Stimulated activated CD8-positive, alpha-beta memory T cell treated with anti-CD3 and anti-CD28 coated beads, Interleukin-4, amount 100 ng/mL, for 48 hours (primary cell): ENCODE results near the gene DPYSL5.

Experiments used
- DNase-seq: peaks from one replicate; pipeline ENCODE4 v3.0.0-alpha.2; 2020

Gene DPYSL5

DNA sequence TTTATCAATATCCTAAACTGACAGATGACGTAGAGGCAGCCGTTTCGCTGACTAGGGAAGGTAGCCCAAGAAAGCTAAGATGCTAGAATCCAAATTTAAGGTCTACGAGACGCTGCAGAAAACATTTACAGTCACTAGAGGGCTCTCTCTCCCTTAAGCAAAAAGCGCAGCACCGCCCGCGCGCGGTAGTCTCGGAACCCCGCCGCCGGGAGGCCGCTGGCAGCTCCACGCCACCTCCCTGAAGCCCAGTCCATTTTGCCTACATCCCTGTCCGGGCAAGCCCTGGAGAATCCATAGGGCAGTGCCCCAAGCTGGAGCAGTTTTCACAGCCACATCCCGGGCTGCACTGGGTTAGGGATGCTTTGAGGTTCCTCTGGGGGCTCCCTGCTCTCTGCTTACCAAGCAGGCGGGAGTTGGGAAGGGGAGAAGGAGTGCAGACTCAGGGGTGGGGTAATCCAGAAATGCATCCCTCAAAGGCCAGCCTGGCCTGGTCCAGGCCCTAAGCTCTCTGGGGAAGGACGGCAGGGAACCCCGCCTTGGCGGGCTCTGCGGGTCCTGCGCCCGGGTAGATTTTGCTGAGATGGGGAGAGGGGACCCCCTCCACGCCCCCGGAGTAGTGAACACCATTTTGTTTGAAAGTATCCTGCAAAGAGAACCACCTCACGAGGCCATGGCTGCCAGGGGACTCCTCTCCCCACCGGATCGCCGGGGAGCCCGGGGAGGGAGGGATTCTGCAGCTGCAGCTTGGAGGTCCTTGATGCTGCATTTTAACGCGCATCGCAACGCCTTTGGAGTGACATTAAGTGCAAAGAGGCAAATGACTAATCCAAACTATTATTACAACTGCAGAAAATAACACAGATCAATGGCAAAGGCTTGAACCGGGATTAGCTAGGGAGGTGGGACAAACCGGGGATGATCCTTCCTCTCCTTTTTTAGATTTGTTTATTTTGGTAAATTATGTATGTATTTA, 1.3 kb upstream of the DPYSL5 start:
- peak; percentile 77 for DNase-seq

GRCh38 chr2:26847307-26847654, 651 bp upstream of the DPYSL5 start:
- no peak for DNase-seq

- peak; percentile 33 for DNase-seq
These were observed 564 bp downstream of the DPYSL5 start for GRCh38 chr2:26848336-26849055.

- DNase-seq = no peak
These were observed 1.4 kb downstream of the DPYSL5 start for GRCh38 chr2:26849056-26849999.

- DNase-seq = no peak
These were observed 2.1 kb downstream of the DPYSL5 start for GRCh38 chr2:26850000-26850431.

GRCh38 chr2:26850505-26850904, 2.6 kb downstream of the DPYSL5 start:
- no peak for DNase-seq

DNA sequence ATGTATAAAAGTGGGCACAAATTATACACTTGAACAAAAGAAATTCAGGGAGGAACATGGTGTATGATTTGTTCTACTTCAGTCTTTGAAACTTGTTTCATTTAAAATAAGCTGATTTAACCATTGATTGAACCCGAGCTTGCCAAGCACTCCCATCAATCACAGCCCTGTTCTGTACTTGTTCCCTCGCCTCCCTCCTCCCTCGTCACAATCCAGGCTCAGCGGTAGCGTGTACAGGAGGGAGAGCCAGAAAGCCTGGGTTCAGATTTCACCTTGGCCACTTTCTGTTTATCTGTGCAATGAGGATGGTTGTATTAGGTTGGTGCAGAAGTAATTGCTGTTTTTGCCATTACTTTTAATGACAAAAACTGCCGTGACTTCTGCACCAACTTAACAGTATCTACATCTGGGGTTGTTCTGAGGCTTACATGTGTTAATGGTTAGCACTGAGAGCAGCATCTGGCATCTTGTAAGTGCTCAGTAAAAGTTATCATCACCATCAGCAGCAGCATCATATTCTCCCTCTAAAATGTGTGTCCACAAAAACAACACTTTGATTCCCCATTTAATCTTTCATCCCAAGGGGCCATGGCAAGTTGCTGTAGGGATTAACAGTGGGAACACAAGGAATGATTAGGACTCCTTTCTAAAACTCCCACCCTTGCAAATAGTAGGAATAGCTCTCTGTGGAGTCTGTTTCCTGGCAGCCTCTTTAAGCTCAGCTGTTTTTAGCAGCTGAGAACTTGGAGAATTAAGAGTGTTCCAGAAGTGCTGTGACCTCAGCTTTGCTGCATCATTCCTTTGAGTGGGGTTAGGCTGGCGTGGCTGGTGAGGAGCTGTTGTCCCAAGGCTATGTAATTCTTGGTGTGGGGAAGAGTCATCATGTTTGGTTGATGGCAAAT, 4.7 kb downstream of the DPYSL5 start:
- DNase-seq = no peak

DNA sequence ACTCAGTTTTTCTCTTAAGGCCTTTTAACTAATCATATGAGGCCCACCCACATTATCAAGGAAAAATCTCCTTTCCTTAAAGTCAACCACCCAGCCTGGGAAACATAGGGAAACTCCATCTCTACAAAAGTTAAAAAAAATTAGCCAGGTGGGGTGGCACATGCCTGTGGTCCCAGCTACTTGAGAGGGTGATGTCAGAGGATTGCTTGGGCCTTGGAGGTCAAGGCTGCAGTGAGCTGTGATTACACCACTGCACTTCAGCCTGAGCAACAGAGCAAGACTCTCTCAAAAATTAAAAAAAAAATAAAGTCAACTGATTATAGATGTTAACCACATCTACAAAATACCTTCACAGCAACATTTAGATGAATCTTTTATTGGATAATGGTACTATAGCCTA, 5.8 kb downstream of the DPYSL5 start:
- DNase-seq = no peak

GRCh38 chr2:26854283-26854827, 6.4 kb downstream of the DPYSL5 start:
- no peak for DNase-seq

DNA sequence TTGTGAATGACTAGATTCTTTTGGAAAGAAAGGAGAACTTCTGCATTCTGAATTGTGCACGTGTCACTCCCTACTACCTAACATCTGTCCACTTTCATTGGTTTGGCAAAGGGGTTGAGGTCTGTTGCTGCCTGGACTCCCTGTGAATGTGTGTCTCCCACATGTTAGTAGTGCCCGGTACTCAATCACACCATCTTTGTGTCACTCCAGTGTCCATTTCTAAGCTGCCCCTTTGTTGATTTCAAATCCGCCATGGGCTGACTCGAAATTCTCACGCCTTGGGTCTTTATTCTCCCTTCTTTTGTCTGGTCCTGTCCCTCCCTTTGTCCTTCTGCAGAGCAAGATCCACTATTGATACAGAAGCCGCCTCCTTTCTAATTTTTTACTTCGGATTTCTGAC, 7.5 kb downstream of the DPYSL5 start:
- no peak for DNase-seq

- no peak for DNase-seq
These were observed 11.7 kb downstream of the DPYSL5 start for GRCh38 chr2:26859622-26860021.

GRCh38 chr2:26860211-26860850, 12.4 kb downstream of the DPYSL5 start:
- no peak for DNase-seq

GRCh38 chr2:26861610-26862224, 13.8 kb downstream of the DPYSL5 start:
- DNase-seq = no peak

GRCh38 chr2:26864226-26864625, 16.3 kb downstream of the DPYSL5 start:
- no peak for DNase-seq

DNA sequence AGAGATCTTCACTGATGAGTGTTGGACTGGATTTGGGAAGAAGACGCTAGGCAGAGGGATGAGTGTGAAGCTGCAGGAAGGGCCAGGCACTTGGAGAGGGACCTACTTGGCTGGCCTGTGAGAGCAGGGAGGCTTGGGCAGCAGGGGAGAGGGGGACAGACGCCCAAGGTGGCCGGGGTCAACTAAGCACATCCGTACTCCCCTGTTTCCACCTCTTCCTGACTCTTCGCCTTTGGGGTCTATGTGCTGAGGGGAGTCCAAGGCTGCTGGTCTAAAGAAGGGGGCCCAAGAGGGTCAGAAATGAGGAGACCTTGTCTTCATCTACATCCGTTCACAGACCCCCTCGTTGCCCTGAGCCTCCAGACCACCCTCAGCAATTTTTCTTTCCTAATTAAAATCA, 16.7 kb downstream of the DPYSL5 start:
- no peak for DNase-seq

GRCh38 chr2:26870585-26871095, 22.7 kb downstream of the DPYSL5 start:
- DNase-seq = no peak

DNA sequence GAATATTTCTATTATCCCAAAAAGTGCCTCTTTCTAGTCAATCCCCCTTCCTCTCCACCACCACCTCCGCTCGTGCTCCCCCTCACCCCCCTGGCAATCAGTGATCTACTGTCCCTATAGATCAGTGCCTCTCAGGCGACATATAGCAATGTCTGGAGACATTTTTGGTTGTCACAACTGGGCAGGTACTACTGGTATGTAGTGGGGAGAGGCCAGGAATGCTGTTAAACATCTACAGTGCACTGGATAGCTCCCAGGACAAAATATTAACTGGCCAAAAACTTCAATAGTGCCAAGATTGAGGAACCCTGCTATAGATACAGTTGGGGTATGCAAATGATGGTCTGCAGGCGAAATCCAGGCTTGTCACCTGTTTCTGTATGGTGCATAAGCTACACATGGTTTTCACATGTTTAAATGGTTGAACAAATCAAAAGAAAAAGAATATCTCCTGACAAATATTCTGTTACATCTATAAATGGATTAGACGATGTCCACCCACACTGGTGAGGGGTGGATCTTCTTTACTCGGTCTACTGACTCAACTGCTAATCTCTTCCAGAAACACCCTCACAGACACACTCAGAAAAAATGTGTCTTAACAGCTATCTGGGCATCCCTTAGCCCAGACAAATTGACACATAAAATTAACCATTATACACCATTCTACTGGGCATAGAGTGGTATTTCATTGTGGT, 25.5 kb downstream of the DPYSL5 start:
- no peak for DNase-seq

GRCh38 chr2:26874514-26874913, 26.6 kb downstream of the DPYSL5 start:
- no peak for DNase-seq

GRCh38 chr2:26875065-26875634, 27.2 kb downstream of the DPYSL5 start:
- no peak for DNase-seq
